ES-I3 (cell line): ENCODE measurements around the gene LARP1B.
"Not testable (repeated sequence)": the region's sequence is repeated elsewhere in the genome, so short reads cannot be mapped to it uniquely, and the experiment has no call there.

Experiments used
- H3K36me3 ChIP-seq: 2 replicates; pipeline ENCODE4 v1.6.1; 2013; ENCODE audit warnings: mild to moderate bottlenecking, low read length, control low read depth, moderate library complexity; ENCODE audit not compliant: insufficient read depth
- H3K4me1 ChIP-seq: 2 replicates; pipeline ENCODE4 v1.6.1; 2013; ENCODE audit warnings: mild to moderate bottlenecking, control low read depth, low read length; ENCODE audit not compliant: insufficient read depth
- H3K9ac ChIP-seq: 2 replicates; pipeline ENCODE4 v1.6.1; 2013; ENCODE audit warnings: low read depth, mild to moderate bottlenecking, low read length, moderate library complexity
- H3K9me3 ChIP-seq: 2 replicates; pipeline ENCODE4 v1.6.1; 2013; ENCODE audit warnings: mild to moderate bottlenecking, low read length, moderate library complexity; ENCODE audit not compliant: control insufficient read depth, insufficient read depth

LARP1B gene

DNA sequence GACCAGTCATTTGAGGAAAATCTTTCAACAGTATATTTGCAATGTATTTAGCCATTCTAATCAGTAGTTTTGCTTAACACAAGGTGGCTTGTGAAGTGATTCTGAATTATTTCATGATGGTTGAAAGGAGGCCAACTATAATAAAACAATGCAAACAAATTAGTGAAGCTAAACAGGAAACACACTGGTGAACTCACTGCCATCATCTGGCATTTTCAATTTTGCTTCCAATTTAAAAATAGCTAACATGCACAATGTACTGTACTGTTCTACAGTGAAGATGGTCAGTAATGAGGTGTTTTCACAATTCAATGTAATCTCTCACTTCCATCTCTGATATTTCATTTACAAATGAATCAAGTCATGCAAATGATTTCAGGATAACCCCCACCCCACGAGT is 195.4 kb downstream of the LARP1B start:
- no peak overlapping the region for H3K9ac ChIP-seq

DNA sequence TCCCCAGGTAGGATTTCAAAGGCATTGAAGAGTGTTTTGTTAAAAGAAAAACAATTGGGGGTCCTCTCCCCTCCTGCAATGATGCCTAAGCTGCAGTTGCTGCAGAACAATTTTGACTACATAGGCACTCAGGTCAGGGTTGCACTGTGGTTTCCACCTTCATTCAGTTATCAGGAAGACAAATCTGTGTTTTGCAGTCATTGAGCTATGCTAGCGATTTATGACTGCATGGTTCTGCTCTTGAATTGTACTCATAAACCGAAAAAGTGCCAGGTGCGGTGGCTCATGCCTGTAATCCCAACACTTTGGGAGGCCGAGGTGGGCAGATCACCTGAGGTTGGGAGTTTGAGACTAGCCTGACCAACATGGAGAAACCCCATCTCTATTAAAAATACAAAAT is 197.1 kb downstream of the LARP1B start:
- not testable (repeated sequence) for H3K9me3 ChIP-seq, H3K9ac ChIP-seq, H3K4me1 ChIP-seq, H3K36me3 ChIP-seq

More for the DNA sequence above, 195.4 kb downstream of the LARP1B start:
- no peaks in the 10 kb centered on the region for H3K36me3 ChIP-seq
- no peaks in the 10 kb centered on the region for H3K4me1 ChIP-seq
- H3K9me3 ChIP-seq = peaks cover 4% of the 10 kb centered on the region

- not testable (repeated sequence) for H3K4me1 ChIP-seq, H3K9ac ChIP-seq, H3K9me3 ChIP-seq, H3K36me3 ChIP-seq
Measured at GRCh38 chr4:128259889-128260288, 198.8 kb downstream of the LARP1B start.
